Dendritic cell treated with granulocyte-macrophage colony-stimulating factor and Interleukin-4, amounts not matched to agents 40 ng/mL and 50 ng/mL, for 4 days (primary cell): ENCODE results near the gene AGXT.

Experiments
- H3K27ac Mint-ChIP-seq: one replicate; pipeline ENCODE4 v1.8.0; 2022; ENCODE audit warnings: mild to moderate bottlenecking, mixed read lengths
- H3K27me3 Mint-ChIP-seq: one replicate; pipeline ENCODE4 v1.8.0; 2022; ENCODE audit warnings: mild to moderate bottlenecking, mixed read lengths
- H3K36me3 Mint-ChIP-seq: one replicate; pipeline ENCODE4 v1.8.0; 2022; ENCODE audit warnings: low read depth, mixed read lengths
- H3K4me1 Mint-ChIP-seq: one replicate; pipeline ENCODE4 v1.8.0; 2022; ENCODE audit warnings: low read depth, mixed read lengths
- H3K4me3 Mint-ChIP-seq: one replicate; pipeline ENCODE4 v1.8.0; 2022; ENCODE audit warnings: mild to moderate bottlenecking, moderate library complexity, mixed read lengths
- H3K9me3 Mint-ChIP-seq: one replicate; pipeline ENCODE4 v1.8.0; 2022; ENCODE audit warnings: mixed read lengths
- intact Hi-C: fragments of 100-400 bp; cut with micrococcal nuclease; formaldehyde crosslinking; loops from one replicate; pipeline ENCODE4 v1.15.0; 2022

Gene AGXT

DNA sequence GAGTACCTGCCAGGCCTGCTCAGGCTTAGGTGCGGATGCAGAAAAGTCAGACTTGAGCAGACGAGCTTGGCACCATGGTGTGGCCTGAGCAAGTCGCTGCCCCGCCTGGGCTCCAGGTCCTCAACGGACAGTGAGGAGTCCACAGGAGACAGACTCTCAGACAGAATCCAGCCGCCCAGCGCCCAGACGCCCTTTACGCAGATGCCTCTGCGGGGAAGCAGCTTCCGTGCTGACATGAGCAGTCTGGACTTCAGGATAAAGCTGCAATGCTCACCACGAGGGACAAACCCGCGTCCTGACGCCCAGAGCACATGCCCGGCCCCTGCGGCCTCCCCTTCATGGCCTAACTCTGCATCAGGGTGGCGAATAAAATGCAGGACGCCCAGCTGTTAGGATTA lies 30.8 kb downstream of the AGXT start:
- Mint-ChIP-seq H3K36me3 (no peaks in the 10 kb centered on the region), H3K27ac (no peak overlapping the region), H3K4me3 (no peak overlapping the region), H3K4me1 (no peaks in the 10 kb centered on the region), H3K9me3 (no peaks in the 10 kb centered on the region), H3K27me3 (peaks cover 2% of the 10 kb centered on the region)
- intact Hi-C loops = no loop called here

DNA sequence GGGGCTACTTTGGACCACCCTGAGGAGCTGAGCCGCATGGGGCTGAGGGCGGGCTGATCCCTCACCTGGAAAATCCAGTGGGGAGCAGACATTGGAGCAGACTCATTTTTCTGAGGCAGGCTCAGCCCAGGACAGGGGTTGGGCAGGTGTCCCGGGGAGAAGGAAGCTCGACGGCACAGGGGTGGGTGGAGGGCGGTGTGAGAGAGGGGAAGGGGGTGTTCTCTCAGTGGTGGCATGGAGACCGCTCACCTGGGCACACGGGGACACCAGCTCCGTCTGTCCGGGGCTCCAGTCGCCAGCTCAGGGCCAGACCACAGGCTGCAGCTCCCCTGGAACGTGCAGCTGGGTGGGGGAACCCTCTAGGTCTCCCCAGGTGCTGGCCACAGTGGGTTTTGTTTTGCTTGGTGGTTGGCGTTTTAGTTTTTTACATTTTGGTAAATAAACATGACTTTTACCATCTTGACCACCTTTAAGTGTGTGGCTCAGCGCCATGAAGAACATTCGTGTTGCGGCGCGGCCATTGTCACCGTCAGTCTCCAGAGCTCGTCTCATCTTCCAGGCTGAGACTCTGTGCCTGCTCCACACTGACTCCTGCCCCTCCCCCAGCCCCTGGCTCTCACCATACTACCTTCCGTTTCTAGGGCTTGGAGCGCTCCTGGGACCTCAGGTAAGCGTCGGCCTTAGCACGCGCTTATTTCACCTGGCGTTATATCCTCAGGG lies 31.7 kb downstream of the AGXT start:
- Mint-ChIP-seq H3K4me3 (no peak overlapping the region), H3K36me3 (no peaks in the 10 kb centered on the region), H3K27ac (no peak overlapping the region), H3K4me1 (no peaks in the 10 kb centered on the region), H3K27me3 (peaks cover 2% of the 10 kb centered on the region), H3K9me3 (no peaks in the 10 kb centered on the region)
- intact Hi-C loops = no loop called here

DNA sequence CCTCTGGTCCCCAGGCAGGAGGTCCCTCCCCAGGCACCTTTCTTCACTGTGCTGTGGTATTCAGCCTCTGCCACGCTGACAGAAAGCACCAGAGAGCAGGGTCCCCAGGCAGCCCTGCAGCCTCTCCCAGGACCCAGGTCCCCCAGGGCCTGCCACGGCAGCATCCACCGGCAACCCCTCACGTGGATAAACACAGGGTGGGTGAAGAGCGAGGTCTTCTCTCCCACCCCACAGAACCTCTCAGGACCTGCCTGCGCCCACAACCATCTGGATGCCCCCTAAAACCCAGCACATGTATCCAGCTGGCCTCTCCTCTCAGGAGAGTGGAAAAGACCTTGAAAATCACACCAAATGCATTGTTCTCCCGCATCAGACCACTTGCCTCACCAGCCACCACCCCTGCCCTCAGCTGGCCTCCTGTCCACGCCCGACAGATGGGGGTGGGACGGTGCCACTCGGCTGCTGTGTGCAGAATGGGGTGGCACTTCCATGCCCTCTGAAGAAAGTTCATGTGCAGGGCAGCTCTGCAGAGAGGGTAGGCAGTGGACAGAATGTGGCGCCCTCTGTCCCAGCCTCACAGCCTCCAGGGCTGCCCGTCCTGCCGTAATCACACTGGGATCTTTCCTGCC lies 33.5 kb downstream of the AGXT start:
- Mint-ChIP-seq H3K4me3 (no peak overlapping the region), H3K9me3 (no peaks in the 10 kb centered on the region), H3K36me3 (no peaks in the 10 kb centered on the region), H3K4me1 (no peaks in the 10 kb centered on the region), H3K27ac (no peak overlapping the region), H3K27me3 (peaks cover 5% of the 10 kb centered on the region)
- intact Hi-C loops = no loop called here

DNA sequence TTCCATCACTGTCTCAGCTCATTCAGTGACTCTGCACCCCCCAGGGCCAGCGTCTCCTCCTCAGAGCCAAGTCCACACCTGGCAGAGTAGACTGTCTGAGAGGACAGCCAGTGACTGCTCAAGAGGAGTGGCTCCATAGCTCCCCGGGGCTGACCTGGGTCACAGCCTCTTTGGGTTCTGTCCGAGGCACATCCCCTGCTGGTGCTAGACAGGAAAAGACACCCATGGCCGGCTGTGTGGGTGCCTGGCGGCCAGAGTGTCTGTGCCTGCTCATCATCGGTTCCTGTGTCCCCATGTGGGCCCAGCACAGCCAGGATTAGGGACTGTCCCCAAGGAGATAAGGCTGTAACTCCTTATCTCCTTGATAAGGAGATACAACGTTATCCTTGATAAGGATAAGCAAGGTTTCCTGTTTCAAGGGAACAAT lies 34.0 kb downstream of the AGXT start:
- peaks cover 5% of the 10 kb centered on the region for H3K27me3 Mint-ChIP-seq
- no peaks in the 10 kb centered on the region for H3K9me3 Mint-ChIP-seq
- no peak overlapping the region for H3K27ac Mint-ChIP-seq
- no peaks in the 10 kb centered on the region for H3K36me3 Mint-ChIP-seq
- intact Hi-C loops = no loop called here
- no peak overlapping the region for H3K4me3 Mint-ChIP-seq
- no peaks in the 10 kb centered on the region for H3K4me1 Mint-ChIP-seq

DNA sequence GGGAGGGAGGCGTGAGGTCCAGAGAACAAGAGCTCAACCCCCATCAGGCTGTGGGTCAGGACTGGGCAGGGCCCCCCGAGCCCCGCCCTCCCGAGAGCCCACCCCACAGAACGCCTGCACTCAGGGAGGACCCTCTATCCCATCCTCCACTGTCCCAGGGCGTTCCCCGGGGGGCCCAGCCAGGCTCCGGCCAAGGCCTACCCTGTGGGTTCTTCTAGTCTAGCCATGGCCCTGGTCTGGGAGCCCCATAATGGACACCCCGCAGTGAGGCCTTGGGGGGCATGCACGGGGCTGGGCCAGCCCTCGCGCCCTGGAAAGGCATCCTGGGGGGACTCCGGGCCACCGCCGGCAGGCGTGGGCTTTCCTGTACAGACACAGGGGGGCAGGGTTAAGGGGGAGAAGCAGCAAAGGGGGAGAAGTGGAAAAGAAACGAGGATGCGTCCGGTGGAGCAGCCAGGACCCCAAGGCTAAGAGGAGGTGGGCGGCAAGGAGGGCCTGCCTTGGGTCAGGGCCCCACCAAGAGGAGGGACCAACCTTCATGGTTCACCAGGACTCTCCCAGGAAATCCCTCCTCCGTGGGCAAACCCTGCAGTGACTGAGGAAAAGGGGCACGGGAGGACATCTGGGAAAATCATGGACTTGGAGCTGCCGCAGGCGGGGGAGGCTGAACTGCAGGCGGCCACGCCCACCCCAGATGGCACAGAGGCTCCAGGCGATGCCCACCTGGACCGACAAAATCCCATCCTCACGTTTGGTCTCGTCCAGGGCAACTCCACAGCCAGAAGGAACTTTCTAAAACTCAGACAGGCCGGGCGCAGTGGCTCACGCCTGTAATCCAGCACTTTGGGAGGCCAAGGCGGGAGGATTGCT lies 34.8 kb downstream of the AGXT start:
- Mint-ChIP-seq H3K36me3 (no peaks in the 10 kb centered on the region), H3K27ac (no peak overlapping the region), H3K4me3 (no peak overlapping the region), H3K4me1 (no peaks in the 10 kb centered on the region), H3K9me3 (no peaks in the 10 kb centered on the region), H3K27me3 (peaks cover 2% of the 10 kb centered on the region)
- intact Hi-C loops = no loop called here

DNA sequence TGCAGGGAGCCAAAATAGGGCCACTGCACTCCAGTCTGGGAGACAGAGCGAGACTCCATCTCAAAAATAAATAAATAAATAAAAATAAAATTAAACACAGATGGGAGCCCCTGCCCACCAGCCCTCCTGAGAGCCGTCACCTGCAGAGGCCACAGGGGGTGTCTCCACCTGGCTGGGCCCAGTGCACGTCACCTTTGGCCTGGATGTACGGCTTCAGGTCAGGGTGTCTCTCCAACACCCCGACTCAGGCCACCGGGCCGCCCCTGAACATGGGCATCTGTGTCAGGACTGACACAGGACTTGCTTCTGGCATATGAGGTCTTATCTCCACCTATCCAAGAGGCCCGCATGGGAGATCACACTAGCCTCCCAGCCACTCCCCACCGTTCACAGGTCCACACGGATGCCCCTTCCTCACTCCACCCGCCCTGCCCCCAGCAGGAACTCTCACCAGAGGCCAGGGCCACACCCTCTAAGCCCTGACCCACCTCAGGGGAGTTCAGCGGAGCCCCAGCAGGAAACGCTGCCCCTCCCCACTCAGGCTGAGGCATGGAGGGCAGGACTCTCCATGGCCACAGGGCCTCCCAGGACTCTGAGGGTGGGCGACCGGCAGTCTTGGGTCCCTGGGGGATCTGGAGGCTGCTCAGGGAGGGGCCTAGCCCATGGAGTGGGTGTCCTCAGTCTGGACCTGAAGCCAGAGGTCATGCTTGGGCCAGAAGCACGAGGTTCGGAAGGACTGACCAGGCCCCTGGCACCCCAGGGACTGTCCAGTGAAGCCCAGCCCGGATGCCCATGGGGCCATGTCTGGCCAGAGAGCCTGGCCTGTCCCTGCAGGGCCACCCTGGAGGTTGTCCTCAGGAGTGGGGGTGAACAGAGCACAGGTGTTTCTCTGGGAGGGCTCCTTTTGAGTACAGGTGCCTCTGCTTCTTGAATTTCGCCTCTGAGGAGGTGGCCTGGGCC lies 35.9 kb downstream of the AGXT start:
- Mint-ChIP-seq H3K27me3 (peaks cover 2% of the 10 kb centered on the region), H3K27ac (no peak overlapping the region), H3K4me1 (no peaks in the 10 kb centered on the region), H3K36me3 (no peaks in the 10 kb centered on the region), H3K9me3 (no peaks in the 10 kb centered on the region), H3K4me3 (no peak overlapping the region)
- intact Hi-C loops = no loop called here

DNA sequence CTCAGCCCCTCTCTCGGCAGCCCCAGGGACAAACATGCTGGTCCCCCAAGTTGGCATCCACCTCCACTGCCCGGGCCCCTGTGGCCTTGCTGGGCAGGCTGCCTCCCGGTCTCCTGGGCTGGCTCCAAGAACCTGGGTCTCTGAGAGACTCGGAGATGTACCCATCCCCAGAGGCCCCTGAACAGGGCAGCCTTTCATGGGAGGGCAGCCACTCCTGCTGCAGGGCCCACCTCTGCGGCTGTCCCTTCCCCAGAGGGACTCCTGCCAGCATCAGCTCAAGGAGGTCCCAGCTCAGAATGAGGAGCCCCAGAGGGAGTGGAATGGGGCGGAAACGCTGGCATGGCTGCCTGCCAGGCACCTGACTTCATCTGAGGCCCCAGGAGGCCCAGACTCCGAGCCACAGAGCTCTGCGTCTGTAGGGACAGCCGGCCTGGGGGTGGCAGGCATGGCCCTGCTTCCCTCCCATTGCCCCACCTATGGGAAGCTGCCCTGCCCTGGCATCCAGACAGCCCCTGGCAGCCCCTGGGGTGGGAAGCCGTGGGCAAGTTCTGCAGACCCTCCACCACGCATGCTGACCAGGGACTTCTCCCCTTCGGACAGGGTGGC lies 36.7 kb downstream of the AGXT start:
- intact Hi-C loops = no loop called here
- Mint-ChIP-seq H3K4me3 (no peak overlapping the region), H3K27me3 (peaks cover 2% of the 10 kb centered on the region), H3K9me3 (no peaks in the 10 kb centered on the region), H3K4me1 (no peaks in the 10 kb centered on the region), H3K36me3 (no peaks in the 10 kb centered on the region), H3K27ac (no peak overlapping the region)

DNA sequence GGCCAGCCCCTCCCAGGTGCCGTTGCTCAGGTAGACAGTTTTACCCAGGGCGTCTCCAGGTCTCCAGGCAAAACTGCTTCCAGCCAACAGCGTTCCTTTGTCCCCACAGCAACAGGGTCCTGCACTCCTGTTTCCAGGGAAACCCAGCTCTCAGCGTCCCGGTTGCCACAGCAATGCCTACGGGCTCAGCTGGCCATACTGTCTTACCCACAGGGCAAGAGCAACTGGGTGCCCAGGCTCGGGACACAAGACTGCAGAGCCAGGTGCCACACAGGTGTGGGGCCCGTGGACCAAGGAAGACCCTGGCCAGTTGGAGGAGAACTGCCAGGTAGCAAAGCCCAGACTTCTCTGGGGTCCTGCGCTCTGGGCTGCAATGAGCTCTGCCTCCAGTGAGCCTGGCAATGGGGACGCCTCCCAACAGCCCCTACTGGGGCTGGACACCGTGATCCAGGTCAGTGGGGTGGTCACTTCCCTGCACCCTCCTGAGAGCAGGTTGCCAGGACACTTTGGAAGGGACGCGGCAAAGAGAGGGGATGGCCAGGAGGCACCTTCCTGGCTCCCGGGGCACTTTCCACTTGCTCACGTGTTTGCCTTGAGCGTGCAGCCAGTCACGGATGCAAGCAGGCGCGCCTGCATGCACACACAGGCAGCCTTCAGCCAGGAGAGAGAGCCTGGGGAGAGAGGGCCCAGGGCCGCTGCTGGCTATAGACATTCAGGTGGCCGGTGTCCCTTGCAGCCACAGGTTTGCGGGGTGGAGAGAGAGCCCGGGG lies 37.7 kb downstream of the AGXT start, which contains the start of gene CROCC2:
TSS of gene CROCC2 (plus strand) at position 196 of the 770 bp plus-strand sequence. CDS start at position 374, 178 bp downstream.
- intact Hi-C loops = no loop called here
- peaks cover 5% of the 10 kb centered on the region for H3K27me3 Mint-ChIP-seq

DNA sequence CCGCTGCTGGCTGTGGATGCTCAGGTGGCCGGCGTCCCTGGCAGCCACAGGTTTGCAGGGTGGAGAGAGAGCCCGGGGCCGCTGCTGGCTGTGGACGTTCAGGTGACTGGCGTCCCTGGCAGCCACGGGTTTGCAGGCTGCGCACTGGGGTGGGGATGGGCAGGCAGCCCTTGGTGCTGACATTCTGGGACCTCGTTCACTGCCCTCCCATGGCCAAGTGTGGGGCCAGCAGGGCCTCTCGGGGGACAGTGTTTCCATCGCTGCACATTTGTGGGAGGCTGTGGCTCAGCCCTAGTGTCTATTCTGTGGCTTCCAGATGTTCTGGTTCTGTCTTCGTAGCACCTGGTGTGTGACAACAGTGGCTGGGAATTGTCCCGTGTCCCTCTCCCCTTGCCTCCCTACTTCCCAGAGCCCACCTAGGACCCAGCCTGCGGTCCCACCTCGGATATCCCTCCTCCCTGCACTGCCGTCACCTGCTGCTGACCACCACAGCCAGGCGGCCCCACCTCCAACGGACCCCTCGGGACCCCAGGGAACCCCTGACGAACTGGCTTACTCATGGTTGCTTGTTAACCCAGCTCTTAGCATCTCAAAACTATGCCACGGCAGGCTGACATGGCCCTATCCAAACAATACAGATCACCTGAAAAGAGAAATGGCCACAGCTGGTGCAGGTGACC lies 38.4 kb downstream of the AGXT start:
- Mint-ChIP-seq H3K4me3 (no peak overlapping the region), H3K36me3 (no peaks in the 10 kb centered on the region)
- intact Hi-C loops = no loop called here

More for the DNA sequence above, 37.7 kb downstream of the AGXT start, which contains the start of gene CROCC2:
- H3K4me3 Mint-ChIP-seq = no peak within 1 kb of the TSS
- H3K36me3 Mint-ChIP-seq = no peaks in the 10 kb centered on the region
- H3K4me1 Mint-ChIP-seq = no peaks in the 10 kb centered on the region
- H3K27ac Mint-ChIP-seq = no peak within 1 kb of the TSS
- no peaks in the 10 kb centered on the region for H3K9me3 Mint-ChIP-seq

DNA sequence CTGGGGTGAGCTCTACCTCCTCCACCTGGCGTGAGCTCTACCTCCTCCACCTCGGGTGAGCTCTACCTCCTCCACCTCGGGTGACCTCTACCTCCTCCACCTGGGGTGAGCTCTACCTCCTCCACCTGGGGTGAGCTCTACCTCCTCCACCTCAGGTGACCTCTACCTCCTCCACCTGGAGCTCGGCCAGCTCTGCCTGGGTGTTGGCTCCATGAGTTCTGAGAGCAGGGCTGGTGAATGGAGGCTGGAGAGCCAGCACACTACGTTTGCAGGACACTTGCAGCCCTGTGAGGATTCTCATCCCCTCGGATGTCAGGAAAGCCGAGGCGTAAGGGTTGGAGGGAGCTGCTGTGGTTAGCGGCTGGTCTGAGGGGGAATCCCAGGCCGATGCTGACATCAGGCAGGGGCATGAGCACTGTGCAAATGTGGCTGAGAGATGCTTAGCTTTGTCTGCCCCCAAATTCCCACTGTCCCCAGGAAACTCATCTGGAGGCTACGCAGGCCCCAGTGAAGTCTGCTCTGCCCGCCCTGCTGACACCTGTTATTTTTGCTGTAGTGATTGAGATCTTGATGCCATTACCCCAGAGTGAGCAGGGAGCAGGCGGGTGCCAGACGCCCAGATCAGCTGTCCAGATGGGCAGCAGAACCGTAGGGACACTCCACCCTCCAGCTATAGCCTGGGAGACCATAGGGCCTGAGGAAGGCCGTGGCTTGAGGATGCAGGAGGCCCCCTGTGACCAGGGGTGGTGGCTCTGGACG lies 40.8 kb downstream of the AGXT start:
- intact Hi-C loops = no loop called here
- H3K27me3 Mint-ChIP-seq = peaks cover 25% of the 10 kb centered on the region
- no peak overlapping the region for H3K27ac Mint-ChIP-seq
- no peak overlapping the region for H3K4me3 Mint-ChIP-seq
- no peaks in the 10 kb centered on the region for H3K4me1 Mint-ChIP-seq
- no peaks in the 10 kb centered on the region for H3K9me3 Mint-ChIP-seq
- no peaks in the 10 kb centered on the region for H3K36me3 Mint-ChIP-seq

More for the DNA sequence above, 38.4 kb downstream of the AGXT start:
- H3K27ac Mint-ChIP-seq = no peak overlapping the region
- H3K9me3 Mint-ChIP-seq = no peaks in the 10 kb centered on the region
- H3K4me1 Mint-ChIP-seq = no peaks in the 10 kb centered on the region
- peaks cover 12% of the 10 kb centered on the region for H3K27me3 Mint-ChIP-seq

DNA sequence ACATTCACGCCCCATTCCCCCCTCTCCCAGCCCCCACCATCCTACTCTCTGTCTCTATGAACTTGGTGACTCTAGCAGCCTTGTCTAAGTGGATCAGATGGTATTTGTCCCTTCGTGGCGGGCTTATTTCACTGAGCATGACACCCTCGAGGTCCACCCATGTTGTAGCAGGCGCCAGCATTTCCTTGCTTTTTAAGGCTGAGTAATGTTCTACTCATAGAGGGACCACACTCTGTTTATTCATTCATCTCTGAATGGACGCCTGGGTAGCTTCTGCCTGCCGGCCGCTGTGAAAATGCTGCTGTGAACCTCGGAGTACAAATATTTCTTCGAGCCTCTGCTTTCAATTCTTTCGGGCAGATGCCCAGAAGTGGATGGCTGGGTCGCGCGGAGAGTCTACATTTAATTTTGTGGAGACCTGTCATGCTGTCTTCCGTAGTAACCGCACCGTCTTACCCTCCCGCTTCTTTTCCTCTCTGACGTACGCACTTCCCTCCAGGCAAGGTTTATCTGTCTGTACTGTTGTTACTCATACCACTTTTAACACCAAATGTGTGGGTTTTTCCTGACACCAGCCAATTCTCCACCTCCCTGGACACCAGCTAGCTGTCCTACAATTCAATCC lies 43.1 kb downstream of the AGXT start:
- no peak overlapping the region for H3K27ac Mint-ChIP-seq
- no peaks in the 10 kb centered on the region for H3K4me1 Mint-ChIP-seq
- H3K36me3 Mint-ChIP-seq = no peaks in the 10 kb centered on the region
- peaks cover 44% of the 10 kb centered on the region for H3K27me3 Mint-ChIP-seq
- H3K4me3 Mint-ChIP-seq = no peak overlapping the region
- intact Hi-C loops = loop anchor here (5.0 kb wide), 1 partner anchor 76 kb away; no protein-coding TSS in a partner anchor
- no peaks in the 10 kb centered on the region for H3K9me3 Mint-ChIP-seq
